HG03565 (cell line): ENCODE results near the gene KCNIP2.

Source experiments
- ATAC-seq: cut with Tn5 transposase; IDR thresholded peaks from one replicate; pipeline ENCODE4 v1.9.1; 2021; ENCODE audit warnings: mild to moderate bottlenecking, moderate library complexity; ENCODE audit not compliant: unreplicated experiment

KCNIP2 gene

GRCh38 chr10:101856626-101857025, 13.0 kb upstream of the KCNIP2 start:
- ATAC-seq: no peak

- ATAC-seq: no peak
These were observed 8.0 kb upstream of the KCNIP2 start for GRCh38 chr10:101851411-101852116.

DNA sequence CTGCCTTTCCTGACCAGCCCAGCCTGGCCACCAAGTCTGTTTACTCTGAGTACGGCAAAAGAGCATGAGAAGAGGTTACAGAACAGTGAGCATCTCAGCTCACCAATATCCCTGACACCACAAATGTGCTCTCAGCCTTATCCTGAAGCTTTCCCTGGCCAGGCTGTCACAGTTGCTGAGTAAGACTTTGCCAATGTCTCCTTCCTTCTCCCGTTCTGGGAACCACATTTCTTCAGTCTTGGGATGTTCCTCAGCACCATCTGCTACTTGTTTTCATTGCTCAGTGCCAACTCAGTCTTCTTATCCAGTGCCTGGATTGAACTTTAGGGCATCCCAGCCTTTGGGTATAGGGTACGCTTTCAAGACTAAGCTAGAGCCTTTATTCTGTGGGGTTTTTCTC, 7.1 kb upstream of the KCNIP2 start:
- no peak for ATAC-seq

- no peak for ATAC-seq
These were observed 5.3 kb upstream of the KCNIP2 start for GRCh38 chr10:101848894-101849351.

DNA sequence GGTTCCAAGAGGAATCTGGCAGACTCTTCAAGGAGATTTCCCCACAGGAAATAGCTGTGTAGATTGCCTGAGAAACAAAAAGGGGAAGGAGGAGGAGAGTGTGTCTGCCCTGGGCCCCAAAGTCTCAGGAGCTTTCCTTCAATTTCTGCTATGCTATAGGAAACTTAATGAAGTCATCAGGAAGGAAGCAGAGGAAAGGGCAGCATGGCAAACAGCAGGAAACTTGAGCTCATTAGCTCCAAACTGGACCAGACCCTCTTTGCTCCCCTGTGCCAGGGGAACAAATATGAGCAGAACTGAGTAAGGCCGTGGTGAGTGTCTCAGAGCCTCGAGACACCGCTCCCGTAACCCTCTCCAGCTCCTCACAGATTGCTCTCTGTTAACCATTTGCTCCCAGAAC, 4.8 kb upstream of the KCNIP2 start:
- ATAC-seq: no peak

DNA sequence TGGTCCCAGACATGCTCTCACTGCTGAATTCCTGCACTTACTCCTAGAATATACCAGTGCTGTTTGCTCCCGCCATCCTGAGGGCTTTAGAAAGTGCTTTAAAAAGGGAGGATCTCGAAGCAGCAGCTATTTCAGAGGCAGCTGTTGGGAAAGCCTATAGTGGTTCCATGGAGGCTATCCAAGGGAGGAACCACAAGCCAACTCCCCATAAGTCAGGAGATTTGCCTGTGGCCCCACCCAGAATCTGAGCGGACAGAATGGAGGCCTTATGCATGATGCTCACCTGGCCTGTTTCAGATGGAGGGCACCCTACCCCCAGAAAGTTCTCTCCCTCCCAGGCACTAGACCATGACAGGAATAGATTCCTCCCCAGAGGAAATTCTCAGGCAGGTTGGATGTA, 2.3 kb upstream of the KCNIP2 start:
- no peak for ATAC-seq

- no peak for ATAC-seq
These were observed 1.8 kb downstream of the KCNIP2 start for GRCh38 chr10:101841826-101842225.

DNA sequence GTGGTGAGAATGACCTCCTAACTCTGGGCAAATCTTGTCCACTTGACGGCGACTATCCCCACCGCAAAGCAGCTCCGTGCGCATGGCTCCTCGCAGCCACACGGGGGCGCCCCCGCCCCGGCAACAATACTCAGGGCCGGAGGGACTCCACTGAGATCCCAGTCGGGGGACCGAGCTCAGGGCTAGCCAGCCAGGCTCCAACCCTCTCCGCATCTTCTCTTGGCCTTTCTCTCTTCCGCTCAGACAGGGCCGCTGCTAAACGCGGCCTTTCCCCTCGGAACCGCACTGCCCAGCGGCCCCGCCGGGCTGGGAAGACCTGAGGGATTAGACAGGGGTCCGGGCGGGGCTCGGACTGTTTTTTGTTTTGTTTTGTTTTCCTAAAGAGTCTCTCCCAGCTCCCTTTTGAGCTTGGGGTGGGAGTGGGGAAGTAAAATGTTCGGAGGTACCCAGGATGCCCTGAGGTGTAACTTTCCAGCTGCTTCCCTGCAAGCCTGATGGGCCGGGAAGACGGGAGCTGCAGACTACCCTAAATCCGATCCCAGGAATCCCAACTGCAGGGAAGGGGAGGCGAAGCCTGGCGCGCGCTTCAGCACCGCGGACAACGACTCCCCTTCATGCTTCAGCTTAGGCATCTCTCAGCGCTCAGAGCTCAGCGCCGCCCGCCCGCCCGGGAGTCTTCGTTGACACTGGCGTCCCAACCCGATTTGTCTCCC, 2.7 kb downstream of the KCNIP2 start:
- ATAC-seq: peak; percentile 43

DNA sequence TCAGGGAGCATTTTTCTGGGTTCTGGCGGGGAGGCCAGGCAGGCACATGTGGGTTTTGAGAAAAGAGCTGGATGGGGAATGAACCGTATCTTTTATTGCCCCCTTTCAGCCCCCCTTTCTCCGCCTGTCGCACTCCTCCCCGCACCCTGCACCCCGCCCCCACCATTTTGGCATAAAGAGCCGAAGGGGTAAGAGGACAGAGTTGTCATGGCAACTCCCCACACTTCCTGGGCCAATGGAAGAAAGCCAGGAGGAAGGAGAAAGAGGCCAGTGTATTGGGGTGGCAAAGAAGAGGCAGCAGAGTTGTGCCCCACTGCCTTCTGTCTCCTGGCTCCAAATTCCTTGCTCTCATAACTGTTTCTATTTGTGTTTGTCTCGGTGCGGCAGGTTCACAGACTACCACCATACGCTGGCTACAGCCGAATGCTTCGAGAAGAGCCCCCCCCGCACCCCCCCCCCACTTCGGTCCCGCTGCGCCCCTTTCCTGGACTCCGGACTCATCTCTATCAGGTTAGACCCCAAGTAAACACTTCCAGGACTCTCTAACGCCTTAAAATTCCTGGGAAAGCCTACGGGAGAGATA, 3.4 kb downstream of the KCNIP2 start:
- ATAC-seq: no peak

GRCh38 chr10:101839416-101840063, 4.1 kb downstream of the KCNIP2 start:
- ATAC-seq: no peak

- ATAC-seq: no peak
These were observed 4.6 kb downstream of the KCNIP2 start for GRCh38 chr10:101839002-101839401.

- ATAC-seq: no peak
These were observed 5.1 kb downstream of the KCNIP2 start for GRCh38 chr10:101838416-101838970.

GRCh38 chr10:101837748-101838147, 5.9 kb downstream of the KCNIP2 start:
- no peak for ATAC-seq

- no peak for ATAC-seq
These were observed 8.2 kb downstream of the KCNIP2 start for GRCh38 chr10:101835362-101835761.

DNA sequence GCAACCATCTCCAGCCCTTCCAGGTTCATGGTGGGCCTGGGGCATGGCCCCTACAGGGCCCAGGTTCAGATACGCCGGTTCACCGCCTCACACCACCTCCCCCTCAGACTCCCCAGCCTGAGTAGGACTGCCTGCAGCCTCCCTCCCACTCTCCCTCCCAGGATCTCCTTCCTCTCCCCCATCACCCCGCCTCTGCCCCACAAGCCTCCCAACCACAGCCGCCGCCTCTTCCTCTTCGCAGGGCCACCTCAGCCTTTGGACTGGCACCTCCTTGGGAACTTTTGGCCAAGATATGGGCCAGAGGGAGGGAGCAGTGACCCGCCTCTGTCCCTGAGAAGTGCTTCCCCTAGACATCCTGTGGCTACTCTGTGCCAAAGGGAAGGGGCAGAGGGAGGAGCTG, 9.3 kb downstream of the KCNIP2 start:
- no peak for ATAC-seq

GRCh38 chr10:101833466-101833865, 10.1 kb downstream of the KCNIP2 start:
- no peak for ATAC-seq

DNA sequence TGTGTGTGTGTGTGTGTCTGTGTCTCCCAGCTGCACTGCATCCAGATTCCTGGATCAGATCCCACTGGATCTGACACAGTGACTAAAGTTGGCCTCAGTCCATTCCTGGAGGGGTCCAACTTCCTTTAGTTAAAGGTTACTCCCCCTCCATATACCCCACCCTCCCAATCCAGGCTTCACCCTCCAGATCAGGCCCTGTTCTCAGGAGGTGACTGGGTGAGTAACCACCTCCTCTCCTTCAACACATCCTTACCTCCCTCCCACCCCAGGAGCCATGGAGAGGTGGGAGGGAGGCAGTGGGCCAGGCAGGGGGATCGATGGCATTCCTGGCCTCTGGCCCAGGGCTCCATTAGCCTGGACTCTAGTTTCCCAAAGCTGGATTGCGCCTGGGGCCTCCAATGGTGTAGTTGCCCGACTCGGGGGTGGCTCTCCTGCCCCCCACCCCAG, 11.3 kb downstream of the KCNIP2 start:
- no peak for ATAC-seq

GRCh38 chr10:101831169-101831811, 12.3 kb downstream of the KCNIP2 start:
- no peak for ATAC-seq

DNA sequence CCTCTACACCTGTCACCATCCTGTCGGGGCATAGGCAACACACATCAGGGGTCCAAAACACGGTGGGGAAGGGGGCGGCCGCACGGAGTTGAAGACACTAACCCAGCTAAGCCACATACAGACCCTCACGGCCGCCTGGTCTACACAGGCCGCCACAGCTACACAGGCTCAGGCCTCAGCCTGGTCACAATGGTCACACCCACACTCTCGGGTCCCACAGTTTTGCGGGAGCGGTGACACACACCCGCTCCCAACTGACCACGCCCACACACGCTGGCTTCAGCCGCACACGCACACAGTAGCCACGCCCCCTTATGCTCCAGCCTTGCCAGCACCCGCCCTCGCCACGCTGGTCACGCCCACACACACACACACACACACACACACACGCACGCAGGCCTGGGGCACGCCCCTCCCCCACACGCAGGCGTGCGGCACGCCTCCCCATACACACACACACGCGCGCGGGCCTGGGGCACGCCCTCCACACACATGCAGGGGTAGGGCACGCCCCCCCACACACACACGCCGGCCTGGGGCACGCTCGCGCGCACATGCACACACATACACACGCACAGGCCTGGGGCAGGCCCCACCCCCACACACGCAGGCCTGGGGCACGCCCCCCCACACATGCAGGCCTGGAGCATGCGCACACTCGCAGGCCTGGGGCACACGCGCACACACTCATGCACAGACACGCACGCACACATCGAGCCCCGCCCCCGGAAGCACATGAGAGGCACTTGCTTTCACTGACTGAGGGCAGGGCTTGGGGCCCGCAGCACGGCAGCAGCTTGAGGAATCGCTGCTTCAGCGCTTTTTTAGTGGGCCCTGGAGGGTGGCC, 13.1 kb downstream of the KCNIP2 start:
- ATAC-seq: peak; percentile 44
